GM19035 (cell line): Measurements from ENCODE around the gene CMTM8.
"Not testable (repeated sequence)": the region's sequence is repeated elsewhere in the genome, so short reads cannot be mapped to it uniquely, and the experiment has no call there.

Experiments
- ATAC-seq: cut with Tn5 transposase; IDR thresholded peaks from one replicate; pipeline ENCODE4 v1.9.1; 2021; ENCODE audit not compliant: unreplicated experiment

CMTM8 gene

DNA sequence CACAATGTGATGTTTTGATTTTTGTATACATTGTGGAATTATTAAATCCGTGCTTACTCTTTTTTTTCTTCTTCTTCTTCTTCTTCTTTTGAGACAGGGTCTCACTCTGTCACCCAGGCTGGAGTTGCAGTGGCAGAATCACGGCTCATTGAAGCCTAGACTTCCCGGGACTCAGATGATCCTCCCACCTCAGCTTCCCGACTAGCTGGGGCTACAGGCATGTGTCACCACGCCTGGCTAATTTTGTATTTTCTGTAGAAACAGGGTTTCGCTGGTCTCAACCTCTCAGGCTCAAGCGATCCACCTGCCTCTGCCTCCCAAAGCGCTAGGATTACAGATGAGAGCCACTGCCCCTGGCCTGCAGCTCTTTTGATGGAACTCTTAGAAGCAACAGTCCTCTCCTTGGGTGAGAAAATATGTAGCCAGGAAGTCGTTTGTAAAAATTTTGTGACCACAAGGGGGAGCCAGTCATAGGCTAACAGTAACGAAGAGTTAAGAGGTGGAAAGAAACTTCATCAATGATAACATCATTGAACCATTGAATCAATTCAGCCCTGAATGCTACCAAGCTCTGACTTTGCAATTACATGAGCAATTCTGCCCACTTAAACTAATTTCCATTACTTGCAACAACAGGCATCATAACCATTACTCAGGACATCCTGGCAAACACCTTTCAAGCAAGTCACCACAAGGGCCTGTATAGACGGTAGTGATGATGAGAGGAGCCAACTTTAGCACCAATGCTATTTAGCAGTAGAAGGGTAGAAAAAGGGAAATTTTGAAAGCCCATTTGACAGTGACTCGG is 136.5 kb downstream of the CMTM8 start:
- ATAC-seq: peak; percentile 60

GRCh38 chr3:32375596-32375930 is 137.1 kb downstream of the CMTM8 start:
- no peak for ATAC-seq

GRCh38 chr3:32376115-32376514 is 137.6 kb downstream of the CMTM8 start:
- no peak for ATAC-seq

- ATAC-seq: no peak
Observed at GRCh38 chr3:32379831-32380500, 141.5 kb downstream of the CMTM8 start.

DNA sequence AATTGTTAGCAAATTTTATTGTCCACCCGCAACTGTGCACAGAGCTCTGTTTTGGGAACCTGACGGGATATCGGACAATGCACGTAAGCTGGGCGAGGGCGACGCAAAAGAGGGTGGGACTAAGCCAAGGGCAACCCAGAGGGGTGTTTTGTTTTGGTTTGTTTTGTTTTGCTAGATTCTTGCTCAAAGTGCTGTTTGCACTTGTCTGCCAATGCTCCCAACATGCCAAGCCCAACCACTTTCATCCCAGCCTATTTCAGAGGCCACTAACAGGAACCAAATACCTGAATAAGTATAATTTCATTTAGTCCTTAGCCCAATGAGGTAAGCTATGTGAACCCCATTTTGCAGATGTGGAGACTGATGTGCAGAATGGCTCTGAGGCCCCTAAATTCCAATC is 143.4 kb downstream of the CMTM8 start:
- no peak for ATAC-seq

DNA sequence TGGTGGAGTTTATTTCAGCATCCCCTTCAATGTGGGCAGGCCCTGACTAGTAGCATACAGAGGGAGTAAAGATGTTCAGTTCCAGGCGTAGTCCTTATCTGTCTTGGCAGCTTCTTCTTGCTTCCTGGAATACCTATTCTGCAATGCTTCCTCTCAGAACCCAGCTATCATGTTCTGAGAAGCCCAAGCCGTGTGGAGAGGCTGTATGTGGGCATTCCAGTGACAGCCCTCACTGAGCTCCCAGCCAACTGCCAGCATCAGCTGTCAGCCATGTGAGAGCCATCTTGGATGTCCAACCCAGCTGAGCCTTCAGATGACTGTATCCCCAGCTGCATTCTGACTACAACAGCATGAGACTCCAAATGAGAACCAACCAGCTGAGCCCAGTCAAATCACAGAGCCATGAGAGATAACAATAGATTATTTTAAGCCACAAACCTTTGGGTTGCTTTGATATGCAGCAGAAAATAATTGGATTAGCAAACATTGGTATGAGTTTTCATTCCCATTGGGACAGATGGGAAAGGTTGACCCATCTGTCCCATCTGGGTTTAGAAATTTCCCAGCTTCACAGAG is 144.7 kb downstream of the CMTM8 start:
- no peak for ATAC-seq

DNA sequence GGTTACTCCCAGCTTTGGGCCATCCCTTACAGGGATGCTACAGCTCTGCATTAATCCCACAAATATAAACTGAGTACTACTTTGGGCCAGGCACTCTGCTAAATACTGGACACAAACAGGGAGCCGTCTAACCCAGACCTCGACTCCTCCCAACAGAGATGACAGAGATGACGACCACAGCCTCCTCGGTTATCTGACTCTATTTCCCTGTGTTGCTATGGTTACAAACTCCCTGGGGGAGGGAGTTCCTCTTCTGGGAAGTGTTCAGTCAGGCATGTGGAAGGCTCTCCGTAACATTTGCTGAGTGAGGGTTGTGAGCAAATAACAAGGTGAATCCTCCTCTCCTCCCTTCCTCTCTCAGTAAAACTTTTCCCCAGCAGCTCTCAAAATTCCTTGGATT is 146.5 kb downstream of the CMTM8 start:
- no peak for ATAC-seq

GRCh38 chr3:32387512-32387911 is 149.0 kb downstream of the CMTM8 start:
- no peak for ATAC-seq

DNA sequence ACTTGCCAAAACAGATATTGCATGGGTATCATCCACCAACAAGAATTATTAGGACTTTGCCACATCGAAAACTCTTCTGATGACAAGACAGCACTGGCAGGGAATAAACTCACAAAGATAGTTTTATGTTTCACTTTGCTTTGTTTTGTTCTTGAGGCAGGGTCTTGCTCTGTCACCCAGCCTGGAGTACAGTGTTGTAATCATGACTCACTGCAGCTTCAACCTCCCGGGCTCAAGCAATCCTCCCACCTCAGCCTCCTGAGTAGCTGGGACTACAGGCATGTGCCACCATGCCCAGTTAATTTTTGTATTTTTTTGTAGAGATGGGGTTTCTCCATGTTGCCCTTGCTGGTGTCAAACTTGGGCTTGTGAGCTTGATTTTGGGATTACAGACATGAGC is 151.1 kb downstream of the CMTM8 start:
- not testable (repeated sequence) for ATAC-seq

DNA sequence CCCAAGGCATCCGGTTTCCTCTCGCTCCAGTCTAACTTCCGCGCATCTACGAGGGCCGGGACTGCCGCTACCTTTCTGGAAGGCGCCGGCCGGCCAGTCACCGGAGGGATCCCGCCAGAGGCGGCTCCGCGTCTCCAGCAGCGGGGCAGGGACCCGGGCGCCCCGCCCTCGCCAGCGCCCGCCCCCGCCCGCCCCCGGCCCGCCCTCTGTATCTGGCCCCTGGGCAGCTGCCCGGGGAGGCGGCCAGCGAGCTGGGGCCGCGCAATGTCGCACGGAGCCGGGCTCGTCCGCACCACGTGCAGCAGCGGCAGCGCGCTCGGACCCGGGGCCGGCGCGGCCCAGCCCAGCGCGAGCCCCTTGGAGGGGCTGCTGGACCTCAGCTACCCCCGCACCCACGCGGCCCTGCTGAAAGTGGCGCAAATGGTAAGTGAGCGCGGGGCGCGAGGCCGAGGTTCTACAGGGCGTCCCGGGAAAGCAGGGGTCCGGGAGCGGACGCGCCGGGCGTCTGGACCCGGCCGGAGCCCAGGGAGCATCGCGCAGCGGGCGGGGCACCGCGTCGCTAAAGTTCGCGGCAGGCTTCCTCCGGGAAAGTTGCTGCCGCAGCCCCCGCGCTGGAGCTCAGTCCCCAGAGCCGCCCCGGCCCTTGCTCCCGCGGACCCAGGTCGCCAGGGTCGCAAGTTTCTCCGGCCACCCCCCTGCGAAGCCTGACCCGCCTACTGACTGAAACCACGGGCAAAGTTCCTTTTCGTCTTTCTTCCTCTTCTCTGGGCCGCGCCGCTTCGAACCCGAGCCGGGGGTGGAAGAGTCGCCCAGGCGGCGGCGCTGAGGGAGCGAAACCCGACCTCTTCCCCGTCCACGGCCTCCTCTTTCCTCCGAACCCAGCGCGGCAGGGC is 153.4 kb downstream of the CMTM8 start, which contains the start of gene CMTM7:
Gene CMTM7, plus strand, starts transcription at position 211 of the 893 bp plus-strand sequence. Its CDS starts 54 bp downstream, at position 265.
- ATAC-seq: peak; percentile 57

DNA sequence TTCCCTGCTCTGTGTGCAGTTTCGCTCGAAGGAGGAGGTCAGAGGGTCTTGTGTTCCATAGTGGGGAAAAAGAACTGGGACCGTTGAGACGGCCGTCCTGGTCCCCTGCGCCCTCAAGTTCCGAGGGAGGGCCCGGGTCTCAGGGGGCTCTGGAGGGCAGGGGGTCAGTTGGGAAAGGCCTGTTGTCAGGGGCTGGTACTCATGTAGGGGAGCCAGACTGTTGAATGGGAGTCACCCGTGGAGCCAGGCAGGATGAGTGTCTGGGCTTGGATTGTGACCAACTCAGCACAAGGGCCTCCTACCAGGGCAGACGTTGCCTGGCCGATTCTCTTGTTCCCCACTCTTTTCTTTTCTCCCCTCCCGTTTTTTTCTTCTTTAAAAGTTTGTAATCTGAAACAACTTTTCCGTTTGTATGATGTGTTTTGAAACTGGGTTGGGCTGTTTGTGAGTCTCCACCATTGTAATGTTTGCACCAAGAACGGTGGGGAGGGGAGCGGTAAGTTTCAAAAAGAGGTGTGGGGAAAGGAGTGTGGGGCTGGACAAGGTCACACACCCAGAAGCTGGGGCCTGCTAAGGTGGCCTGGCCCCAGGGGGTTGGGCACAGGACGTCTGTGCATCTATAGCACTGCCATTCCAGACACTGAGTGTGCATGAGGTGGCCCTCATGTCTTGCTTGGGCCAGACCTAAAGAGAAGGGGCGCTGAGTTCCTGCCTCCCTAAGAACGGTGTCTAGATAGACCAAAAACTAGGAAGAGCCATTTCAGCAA is 154.2 kb downstream of the CMTM8 start:
- no peak for ATAC-seq

DNA sequence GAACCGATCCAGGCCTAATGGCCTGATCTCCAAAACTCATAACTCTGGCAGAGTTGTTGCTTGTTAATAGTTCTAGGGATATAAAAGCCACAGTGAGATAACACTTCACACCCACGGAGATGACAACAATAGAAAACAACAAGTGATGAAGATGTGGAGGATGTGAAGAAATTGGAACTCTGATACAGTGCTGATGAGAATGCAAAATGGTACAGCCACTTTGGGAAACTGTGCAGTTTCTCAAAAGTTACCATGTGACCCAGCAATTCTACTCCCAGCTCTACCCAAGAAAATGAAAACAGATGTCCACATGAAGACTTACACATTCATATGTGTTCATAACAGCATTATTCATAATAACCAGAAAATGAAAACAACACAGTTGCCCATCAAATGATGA is 157.0 kb downstream of the CMTM8 start:
- no peak for ATAC-seq

DNA sequence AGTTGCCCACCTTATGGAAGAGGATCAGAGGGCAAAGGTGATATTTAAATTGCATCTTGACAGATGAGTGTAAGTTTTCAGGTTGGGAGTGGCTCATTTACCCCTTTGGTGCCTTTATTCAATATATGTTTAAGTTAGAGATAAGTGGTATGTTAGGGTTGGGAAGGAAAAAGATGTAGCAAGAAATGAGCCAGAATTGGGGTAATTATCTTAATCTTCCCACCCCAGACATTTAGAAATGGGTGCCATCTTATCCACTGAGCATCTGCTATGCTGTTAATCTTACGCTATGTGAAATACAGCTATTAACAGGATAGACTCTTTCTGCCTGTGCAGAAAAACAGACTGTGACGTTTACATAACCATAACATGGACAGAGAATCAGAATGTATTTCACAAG is 159.5 kb downstream of the CMTM8 start:
- ATAC-seq: no peak

GRCh38 chr3:32398531-32398930 is 160.1 kb downstream of the CMTM8 start:
- ATAC-seq: no peak

DNA sequence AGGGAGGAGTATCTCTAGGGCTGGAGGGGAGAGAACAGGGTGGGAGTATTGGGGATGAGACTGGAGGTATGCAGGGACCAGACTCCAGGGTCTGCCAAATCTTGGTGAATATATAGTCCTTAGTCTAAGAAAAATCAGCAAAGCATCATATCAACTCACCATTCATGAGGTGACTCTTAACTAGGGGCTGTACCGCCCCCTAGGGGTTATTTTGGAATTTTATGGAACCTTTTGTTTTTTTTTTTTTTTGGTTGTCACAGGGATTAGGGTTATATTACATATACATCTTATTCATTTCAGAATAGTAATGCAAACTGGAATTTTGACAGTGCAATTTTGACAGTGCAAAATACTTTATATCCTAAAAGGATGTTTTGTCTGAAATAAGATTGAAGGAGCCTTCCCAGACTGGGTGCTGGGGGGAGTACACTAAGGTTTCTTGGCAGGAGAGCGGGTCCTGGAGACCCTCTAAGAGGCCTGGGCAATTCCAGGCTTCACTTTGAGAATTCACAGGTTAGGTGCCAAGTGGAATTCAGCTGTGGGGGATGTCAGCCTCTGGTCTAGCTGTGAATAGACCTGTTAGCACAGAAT is 160.6 kb downstream of the CMTM8 start:
- no peak for ATAC-seq

DNA sequence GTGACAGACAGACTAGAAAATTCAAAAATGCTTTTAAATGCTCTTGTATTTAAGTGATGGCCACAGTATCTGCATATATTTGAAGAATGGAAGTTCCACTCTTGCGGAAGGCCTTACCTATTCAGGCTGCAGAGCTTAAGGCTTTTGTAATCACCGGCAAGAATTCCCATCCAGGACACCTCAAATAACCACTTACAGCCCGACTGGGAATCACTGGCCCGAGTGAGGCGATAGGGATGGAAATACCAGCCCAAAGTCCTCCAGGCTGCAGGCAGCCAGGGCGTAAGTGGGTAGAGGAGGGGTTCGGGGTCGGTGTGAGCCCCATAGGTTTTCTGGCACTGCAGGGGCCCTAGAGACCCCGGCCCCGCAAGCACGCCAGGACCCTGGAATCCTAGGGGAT is 162.6 kb downstream of the CMTM8 start:
- ATAC-seq: no peak

- peak; percentile 65 for ATAC-seq
Observed at GRCh38 chr3:32401556-32402081, 163.1 kb downstream of the CMTM8 start.

DNA sequence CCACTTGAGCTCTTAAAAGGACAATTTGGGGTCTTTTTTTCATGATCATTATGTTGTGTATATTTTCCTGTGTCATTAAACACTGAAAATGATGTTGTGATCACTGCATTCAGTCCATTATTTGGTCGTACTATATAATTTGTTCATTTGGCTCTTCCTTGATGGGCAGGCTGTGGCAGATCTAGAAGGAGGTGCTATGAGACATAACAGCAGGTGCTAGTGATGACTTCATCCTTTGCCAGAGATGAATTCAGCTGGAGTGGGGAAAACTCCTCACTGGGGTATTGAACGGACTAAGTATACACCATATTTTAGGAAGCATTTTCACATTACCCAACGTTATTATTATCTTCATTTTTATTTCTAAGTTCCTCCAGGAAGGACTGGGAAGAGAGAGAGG is 165.2 kb downstream of the CMTM8 start:
- ATAC-seq: no peak

- no peak for ATAC-seq
Observed at GRCh38 chr3:32404714-32405113, 166.2 kb downstream of the CMTM8 start.

- ATAC-seq: no peak
Observed at GRCh38 chr3:32405155-32405554, 166.7 kb downstream of the CMTM8 start.
